NCI-H460 (cell line): ENCODE results near the gene MAU2. TPM values are rescaled to one million over a fixed set of nuclear protein-coding genes. Genes with fewer than 3 reads are reported as not detected.
"Not testable (repeated sequence)": the region's sequence is repeated elsewhere in the genome, so short reads cannot be mapped to it uniquely, and the experiment has no call there.

Source experiments
- DNase-seq: peaks from one replicate; pipeline ENCODE4 v3.0.0-alpha.2; 2016; ENCODE audit warnings: low read depth; ENCODE audit errors: extremely low read depth
- total RNA-seq: library from RNA; depleted of rRNA; stranded (reverse); fragments of >200 nt; shearing (Covaris generic); gene quantifications from 2 replicates; pipeline ENCODE4 v1.2.3, GENCODE V29; 2014

The MAU2 gene
- total RNA-seq, 1 experiment from 2014 or later: 19.4 TPM

- DNase-seq: no peak
These were observed 60.6 kb downstream of the MAU2 start for GRCh38 chr19:19381007-19381926.

- DNase-seq: no peak
These were observed 61.5 kb downstream of the MAU2 start for GRCh38 chr19:19382118-19382517.

DNA sequence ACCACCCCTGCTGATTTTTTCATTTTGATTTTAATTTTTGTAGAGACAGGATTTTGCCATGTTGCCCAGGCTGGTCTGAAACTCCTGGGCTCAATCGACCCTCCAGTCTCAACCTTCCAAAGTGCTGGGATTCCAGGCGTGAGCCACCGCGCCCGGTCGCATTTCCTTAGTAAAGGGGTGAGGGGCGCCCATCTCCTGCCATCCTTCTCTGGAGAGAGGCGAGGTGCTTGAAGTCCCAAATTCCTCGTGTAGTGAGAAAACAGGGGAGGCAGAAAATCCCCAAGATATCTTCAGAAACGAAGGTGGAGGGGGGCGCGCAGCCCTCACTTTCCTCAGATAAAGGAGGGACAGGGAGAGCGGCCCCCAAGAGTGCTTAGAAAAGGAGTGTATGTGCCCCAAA, 63.9 kb downstream of the MAU2 start:
- DNase-seq: no peak

DNA sequence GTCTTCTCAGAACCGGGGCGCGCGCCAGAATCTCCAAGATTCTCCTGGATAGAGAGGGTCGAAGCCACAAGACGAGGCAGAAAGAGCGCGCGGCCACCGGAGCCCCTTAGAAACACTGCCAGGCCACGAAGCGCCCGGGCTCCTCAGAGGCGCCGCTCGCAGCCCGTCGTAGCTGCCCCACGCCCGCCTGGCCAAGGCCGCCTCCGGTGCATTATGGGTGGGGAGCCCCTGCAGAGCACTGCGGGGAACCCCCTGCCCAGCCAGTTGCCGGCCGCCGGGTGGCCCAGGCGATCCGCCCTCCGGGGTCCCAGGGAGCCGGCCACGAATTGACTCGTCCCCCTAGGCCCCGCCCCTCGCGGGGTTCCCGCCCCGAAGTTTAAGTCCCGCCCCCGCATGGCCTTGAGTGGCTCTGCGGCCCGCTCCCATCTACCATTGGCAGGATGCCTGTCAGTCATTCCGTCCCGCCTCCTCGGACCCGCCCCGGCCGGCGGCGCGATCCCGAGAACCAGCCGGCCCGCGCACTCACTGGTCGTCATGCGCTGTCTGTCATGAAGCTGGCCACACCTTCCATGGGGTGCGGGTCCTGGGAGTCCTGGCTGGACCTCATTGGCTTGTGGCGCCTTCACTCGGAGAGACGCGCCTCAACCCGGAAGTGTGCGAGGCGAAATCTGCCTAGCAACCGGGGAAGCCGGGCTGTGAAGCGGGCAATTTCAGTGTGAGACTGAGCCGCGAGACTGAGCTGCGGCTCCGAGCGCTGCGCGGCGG, 64.7 kb downstream of the MAU2 start:
- DNase-seq: peak; percentile 98

DNA sequence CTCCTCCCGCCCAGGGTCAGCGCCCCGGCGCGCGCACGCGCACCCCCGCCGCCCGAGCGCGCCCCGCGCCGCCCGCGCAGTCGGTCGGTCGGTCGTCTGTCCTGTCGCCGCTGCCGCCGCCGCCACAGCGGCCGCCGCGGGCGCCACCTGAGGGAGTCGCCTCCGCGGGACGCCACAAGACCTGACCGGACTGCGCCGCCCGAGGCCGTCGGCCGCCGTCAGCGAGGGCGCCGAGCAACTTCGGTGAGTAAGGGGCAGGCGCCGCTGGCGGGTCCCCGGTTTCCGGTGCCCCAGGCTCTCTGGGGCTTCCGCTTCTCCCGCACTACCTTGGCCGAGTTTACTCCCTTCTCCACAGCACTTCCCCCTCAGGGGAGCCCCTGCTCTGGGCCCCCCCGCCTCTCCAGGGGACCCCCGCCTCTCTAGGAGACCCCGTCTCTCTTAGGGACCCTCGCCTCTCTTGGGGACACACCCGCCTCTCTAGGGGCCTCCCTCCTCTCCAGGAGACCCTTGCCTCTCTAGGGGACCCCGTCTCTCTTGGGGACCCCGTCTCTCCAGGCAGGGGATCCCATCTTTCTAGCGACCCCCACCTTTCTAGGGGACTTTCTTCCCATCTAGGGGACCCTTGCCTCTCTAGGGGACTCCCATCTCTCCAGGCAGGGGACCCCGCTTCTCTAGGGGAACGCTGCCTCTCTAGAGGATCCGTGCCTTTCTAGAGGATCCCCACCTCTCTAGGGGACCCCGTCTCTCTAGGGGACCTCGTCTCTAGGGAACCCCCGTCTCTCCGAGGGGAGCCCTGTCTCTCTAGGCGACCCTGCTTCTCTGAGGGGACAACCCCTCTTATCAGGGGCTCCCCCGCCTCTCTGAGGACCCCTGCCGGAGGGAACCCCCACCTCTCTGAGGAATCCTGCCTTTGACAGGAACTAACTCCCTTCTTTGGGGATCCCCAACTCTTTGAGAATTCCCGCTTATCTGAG, 65.6 kb downstream of the MAU2 start:
- DNase-seq: no peak

GRCh38 chr19:19387108-19387507, 66.5 kb downstream of the MAU2 start:
- DNase-seq: no peak

DNA sequence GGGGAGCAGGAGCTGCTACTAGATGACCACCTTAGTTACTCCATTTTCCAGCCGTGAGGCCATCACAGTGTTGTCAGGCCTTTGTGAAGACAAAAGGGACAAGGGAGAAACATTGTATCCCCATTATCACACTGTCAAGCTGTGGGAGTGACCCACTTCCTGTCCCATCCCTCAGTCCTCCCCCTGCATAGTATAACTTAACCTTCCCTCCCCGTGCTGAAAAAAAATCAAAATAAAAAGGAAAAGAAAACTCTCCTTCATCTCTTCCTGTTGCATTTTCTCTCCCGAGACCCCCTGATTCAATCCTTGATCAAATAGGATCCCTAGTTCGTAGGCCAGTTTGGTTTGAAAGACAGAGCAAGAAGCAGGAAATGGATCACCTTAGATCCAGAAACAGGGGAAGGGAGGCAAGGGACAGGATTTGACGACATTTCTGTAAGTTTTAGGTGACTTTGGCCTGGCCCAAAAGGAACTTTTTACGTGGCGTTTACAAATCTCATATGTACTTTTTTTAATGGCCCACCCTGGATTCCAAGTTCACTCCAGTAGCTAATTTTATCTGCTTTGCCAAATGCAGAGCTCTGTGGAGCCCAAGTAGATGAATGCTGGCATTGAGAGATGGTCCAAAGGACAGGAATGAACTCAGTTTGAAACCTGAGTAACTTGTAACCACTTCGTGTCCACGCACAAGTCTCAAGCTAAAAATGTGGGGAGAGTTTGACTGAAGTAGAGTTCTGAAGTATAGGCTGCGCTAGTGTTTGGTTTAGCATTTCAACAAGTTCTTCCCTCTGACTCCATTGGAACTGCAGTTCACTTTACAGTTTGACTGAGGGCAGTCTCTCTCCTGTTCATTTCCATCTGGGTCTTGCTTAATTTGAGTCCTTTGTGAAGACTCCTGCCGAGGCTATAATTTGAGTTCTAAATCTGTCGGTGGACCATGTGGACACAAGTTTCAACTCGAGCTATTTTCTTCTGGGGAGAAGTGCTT, 68.2 kb downstream of the MAU2 start:
- DNase-seq: no peak

DNA sequence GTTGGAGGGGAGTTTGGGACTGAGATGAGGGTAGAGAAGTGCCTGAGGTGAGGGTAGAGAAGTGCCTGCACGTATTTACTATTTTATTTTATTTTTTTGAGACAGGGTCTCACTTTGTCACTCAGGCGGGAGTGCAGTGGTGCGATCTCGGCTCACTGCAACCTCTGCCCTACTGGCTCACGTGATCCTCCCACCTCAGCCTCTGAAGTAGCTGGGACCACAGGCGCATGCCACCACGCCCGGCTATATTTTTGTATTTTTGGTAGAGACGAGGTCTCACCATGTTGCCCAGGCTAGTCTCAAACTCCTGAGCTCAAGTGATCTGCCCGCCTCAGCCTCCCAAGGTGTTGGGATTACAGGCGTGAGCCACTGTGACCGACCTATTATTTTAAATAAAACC, 69.1 kb downstream of the MAU2 start:
- DNase-seq: not testable (repeated sequence)

- not testable (repeated sequence) for DNase-seq
These were observed 73.7 kb downstream of the MAU2 start for GRCh38 chr19:19394333-19394732.

- DNase-seq: no peak
These were observed 79.3 kb downstream of the MAU2 start for GRCh38 chr19:19399733-19400433.

DNA sequence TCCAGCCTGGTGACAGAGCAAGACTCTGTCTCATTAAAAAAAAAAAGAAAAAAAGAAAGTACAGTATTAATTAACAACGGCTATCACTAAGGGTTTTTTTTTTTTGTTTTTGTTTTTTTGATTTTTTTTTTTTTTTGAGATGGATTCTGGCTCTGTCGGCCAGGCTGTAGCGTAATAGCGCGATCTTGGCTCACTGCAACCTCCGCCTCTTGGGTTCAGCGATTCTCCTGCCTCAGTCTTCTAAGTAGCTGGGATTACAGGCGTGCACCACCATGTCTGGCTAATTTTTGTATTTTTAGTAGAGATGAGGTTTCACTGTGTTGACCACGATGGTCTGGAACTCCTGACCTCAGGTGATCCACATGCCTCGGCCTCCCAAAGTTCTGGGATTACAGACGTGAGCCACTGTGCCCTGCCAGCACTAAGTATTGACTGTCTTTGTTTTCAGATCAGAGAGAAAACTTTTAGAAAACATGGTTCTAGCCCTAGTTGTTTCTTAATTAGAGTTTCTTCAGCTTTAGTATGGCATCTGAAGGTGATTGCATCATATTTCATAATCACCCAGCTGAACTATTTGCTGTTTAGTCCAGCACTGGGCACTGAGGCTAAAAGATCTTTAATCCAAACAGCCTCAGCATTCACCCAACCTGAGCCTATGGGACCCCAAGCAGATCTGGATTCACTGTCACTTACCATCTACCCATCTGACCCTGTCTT, 82.2 kb downstream of the MAU2 start:
- no peak for DNase-seq

GRCh38 chr19:19403373-19403901, 82.8 kb downstream of the MAU2 start:
- DNase-seq: no peak

DNA sequence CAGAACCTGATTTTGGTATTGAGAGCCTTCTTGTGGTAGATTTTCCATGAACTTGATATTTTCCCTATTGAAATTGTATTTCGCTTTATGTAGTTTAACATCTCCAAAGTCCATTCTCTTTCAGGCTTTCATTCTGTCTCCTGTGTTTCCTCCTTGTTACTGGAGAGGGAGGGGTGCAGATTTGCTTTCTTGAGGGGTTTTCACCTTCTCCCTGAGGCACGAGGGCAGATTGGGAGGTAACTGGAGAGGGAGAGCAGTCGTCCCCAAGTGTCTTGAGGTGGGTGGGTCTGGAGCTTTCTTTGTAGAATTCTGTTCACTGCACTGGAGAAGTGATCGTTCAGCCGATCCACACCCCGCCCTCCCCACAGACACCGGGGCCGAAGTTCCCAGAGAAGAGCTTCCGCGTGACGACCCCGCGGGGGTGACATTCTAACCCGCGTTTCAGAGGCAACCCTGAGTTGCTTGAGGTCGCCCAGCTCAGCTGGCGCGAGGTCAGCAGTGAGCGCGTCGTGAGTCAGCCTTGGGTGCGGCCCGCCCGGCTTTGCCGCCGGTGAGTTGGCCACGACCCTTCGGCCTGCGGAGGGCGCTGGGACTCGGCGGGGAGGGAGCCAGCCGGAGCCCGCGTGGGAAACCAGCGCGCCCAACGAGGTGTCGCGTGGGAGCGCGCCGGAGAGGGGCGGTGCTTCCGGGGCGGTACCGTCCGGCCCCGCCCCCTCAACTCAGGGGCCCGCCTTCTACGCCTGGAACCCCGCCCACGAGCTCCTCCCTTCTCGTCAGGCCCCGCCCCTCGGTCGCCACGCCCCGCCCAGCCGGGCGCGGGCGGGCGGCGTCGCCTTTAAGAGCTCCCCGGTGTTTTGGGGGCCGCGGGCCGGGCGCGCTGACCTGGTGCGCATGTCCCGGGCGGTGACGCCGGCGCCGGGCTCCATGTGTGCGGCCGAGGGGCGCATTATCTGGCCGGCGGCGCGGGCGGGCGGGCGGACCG, 84.5 kb downstream of the MAU2 start, which contains the start of gene GATAD2A:
TSS of gene GATAD2A (plus strand) at position 797 of the 982 bp plus-strand sequence. CDS start 59,671 bp downstream, outside the sequence.
- peak; percentile 80 for DNase-seq

DNA sequence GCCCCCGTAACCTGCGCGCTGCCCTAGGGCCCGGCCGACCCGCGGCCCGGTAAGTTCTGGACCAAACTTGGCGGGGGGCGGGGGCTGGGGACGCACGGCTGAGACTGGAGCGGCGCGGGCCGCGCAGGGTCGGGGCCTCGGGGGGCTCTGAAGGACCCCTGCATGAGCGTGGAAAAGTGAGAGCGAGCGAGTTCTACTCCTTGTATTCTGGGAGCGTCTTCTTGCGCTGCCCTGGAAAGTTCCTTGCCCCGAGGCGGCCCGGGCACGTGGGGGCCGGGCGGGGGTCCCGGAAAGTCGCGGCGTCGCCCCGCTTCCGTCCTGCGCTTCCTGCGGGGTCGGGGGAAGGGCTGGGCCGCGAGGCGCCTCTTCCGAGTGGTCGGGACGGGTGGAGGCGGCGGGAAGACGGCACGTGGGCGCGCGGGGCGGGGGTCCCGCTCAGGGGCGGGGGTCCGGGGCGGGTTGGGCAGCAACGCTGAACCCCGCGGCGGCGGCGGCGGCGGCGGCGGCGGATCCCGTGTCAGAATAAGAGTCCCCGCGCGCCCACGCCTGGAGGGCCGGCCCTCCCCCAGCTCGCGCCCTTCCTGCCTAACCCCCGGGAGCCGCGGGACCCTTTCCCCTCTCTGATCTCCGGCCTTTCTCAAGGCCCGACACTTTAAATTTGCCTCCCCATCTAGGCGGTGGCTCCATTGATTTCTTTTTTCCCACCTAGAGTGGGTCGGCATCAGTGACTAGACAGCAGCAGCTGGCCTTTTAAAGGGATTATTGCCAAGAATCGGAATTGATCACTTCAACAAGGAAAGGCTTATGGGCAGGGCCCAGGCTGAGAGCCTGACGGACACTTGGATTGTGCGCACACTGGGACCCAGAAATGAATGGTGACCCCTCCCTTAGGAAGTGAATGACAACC, 85.6 kb downstream of the MAU2 start:
- no peak for DNase-seq

- DNase-seq: no peak
These were observed 86.4 kb downstream of the MAU2 start for GRCh38 chr19:19406878-19407632.
